HepG2 (cell line): ENCODE data around the gene FBXW12. TPM values are rescaled to one million over a fixed set of nuclear protein-coding genes. Genes with fewer than 3 reads are reported as not detected.

Experiments
- AGO2 ChIP-seq: fragments of 200-400 bp; formaldehyde crosslinking; optimal IDR thresholded peaks from 2 replicates; pipeline ENCODE3; 2017; ENCODE audit warnings: mild to moderate bottlenecking, low read depth, low read length, moderate library complexity
- CHD2 ChIP-seq: IDR thresholded peaks from 2 replicates; pipeline ENCODE4 v1.6.1; 2011; ENCODE audit warnings: low read depth, low read length, improper control_type of control experiment
- DBP ChIP-seq: sonication (generic); formaldehyde crosslinking; IDR thresholded peaks from 2 replicates; pipeline ENCODE4 v1.4.0; 2020; ENCODE audit warnings: missing genetic modification reagents; ENCODE audit errors: not compliant biosample characterization
- DRAP1 ChIP-seq: IDR thresholded peaks from 2 replicates; pipeline ENCODE4 v1.6.1; 2016; ENCODE audit warnings: missing genetic modification reagents, missing compliant biosample characterization
- EP300 ChIP-seq, 3 experiments: sonication (generic) in 1 of 3; formaldehyde crosslinking in 1 of 3; IDR thresholded peaks; 2 replicates each; pipeline versions ENCODE4 v1.5.1 to v1.6.1; 2011 to 2020; ENCODE audit warnings: low read depth in 2 of 3, low read length in 2 of 3, borderline replicate concordance in 1 of 3, improper control_type of control experiment in 1 of 3, mild to moderate bottlenecking in 1 of 3, missing genetic modification reagents in 1 of 3, moderate library complexity in 1 of 3
- KDM1A ChIP-seq: IDR thresholded peaks from 2 replicates; pipeline ENCODE4 v1.6.1; 2016; ENCODE audit warnings: missing compliant biosample characterization
- RBFOX2 ChIP-seq: fragments of 200-400 bp; formaldehyde crosslinking; IDR thresholded peaks from 2 replicates; pipeline ENCODE4 v1.6.1; 2017; ENCODE audit warnings: low read depth, mild to moderate bottlenecking, low read length
- SOX6 ChIP-seq, 2 experiments: fragments of 450-650 bp in 1 of 2; sonication (generic) in 1 of 2; formaldehyde crosslinking in 1 of 2; IDR thresholded peaks; 2 replicates each; pipeline versions ENCODE4 v1.4.0 to v1.6.1; 2017 to 2020; ENCODE audit warnings: antibody characterized with exemption in 1 of 2, mild to moderate bottlenecking in 1 of 2, missing genetic modification reagents in 1 of 2
- SRY ChIP-seq: sonication (generic); formaldehyde crosslinking; IDR thresholded peaks from 2 replicates; pipeline ENCODE4 v1.8.0; 2022; ENCODE audit warnings: mild to moderate bottlenecking, missing genetic modification reagents
- TAF1 ChIP-seq: sonication (generic); formaldehyde crosslinking; IDR thresholded peaks from 2 replicates; pipeline ENCODE4 v1.4.0; 2020; ENCODE audit warnings: missing genetic modification reagents
- TARDBP ChIP-seq: sonication (generic); formaldehyde crosslinking; IDR thresholded peaks from 2 replicates; pipeline ENCODE4 v1.8.0; 2022; ENCODE audit warnings: mild to moderate bottlenecking, missing genetic modification reagents
- TBX3 ChIP-seq: fragments of 450-650 bp; IDR thresholded peaks from 2 replicates; pipeline ENCODE4 v1.6.1; 2017; ENCODE audit warnings: antibody characterized with exemption, mild to moderate bottlenecking, inconsistent platforms, borderline replicate concordance
- XRCC5 ChIP-seq: fragments of 200-400 bp; formaldehyde crosslinking; optimal IDR thresholded peaks from 2 replicates; pipeline ENCODE3; 2017; ENCODE audit warnings: mild to moderate bottlenecking, low read length
- ZBTB10 ChIP-seq: sonication (generic); formaldehyde crosslinking; IDR thresholded peaks from 2 replicates; pipeline ENCODE4 v1.4.0; 2020; ENCODE audit warnings: missing genetic modification reagents, borderline replicate concordance
- ZNF572 ChIP-seq: sonication (generic); formaldehyde crosslinking; IDR thresholded peaks from 2 replicates; pipeline ENCODE4 v1.5.1; 2020; ENCODE audit warnings: mild to moderate bottlenecking, missing genetic modification reagents
- ZNF646 ChIP-seq: sonication (generic); formaldehyde crosslinking; IDR thresholded peaks from 2 replicates; pipeline ENCODE4 v1.9.0; 2021; ENCODE audit warnings: mild to moderate bottlenecking, missing genetic modification reagents
- ZNF784 ChIP-seq: sonication (generic); formaldehyde crosslinking; IDR thresholded peaks from 2 replicates; pipeline ENCODE4 v1.5.1; 2020; ENCODE audit warnings: missing genetic modification reagents, mild to moderate bottlenecking, borderline replicate concordance
- ZSCAN29 ChIP-seq: sonication (generic); formaldehyde crosslinking; conservative IDR thresholded peaks from 2 replicates; pipeline ENCODE4 v1.4.0; 2020; ENCODE audit warnings: mild to moderate bottlenecking, missing genetic modification reagents
- polyA plus RNA-seq, 8 experiments: library from polyadenylated mRNA; depleted of rRNA in 3 of 8; stranded (reverse) in 7 of 8; unstranded in 1 of 8; fragments of >200 nt; fragmentation: Illumina TruSeq in 4 of 8; extraction: Trizol in 4 of 8; gene quantifications; 2 replicates each; pipeline versions ENCODE4 v1.2.1 to v1.2.3, GENCODE V29; 2011 to 2016; ENCODE audit warnings: low read depth in 4 of 8, missing spikeins in 1 of 8, mixed read lengths in 1 of 8; ENCODE audit not compliant: insufficient read depth in 1 of 8
- total RNA-seq, 5 experiments: library from RNA; depleted of rRNA; stranded (reverse); fragments of >200 nt; fragmentation: Illumina TruSeq; extraction: Trizol; gene quantifications; 2 replicates each; pipeline ENCODE4 v1.2.3, GENCODE V29; 2016; ENCODE audit warnings: low read depth in 1 of 5

FBXW12 gene
- total and polyA plus RNA-seq, 2 of the 13 experiments (the other 11 are each of a cell fraction or from before 2014, with no cell fraction given): not detected

- TF ChIP-seq ZBTB10: no peak
- TF ChIP-seq AGO2: peak; percentile 93
- TF ChIP-seq DRAP1 (CRISPR knock-in tag): no peak
- no peak for TF ChIP-seq TAF1 (CRISPR knock-in tag)
- no peak for TF ChIP-seq EP300 (IDR thresholded peaks at IDR 0.05; ENCODE audit: low read depth in 2 of 2, low read length in 2 of 2)
- no peak for TF ChIP-seq EP300 (CRISPR knock-in tag; IDR thresholded peaks at IDR 0.05; ENCODE audit: borderline replicate concordance)
- 0 out of 2 replicates have a peak, but pooled peaks have one; percentile 58 for TF ChIP-seq TARDBP (CRISPR knock-in tag)
- 0 out of 2 replicates have a peak, but pooled peaks have one; percentile 44 for TF ChIP-seq ZNF646
- TF ChIP-seq TBX3: no peak
- no peak for TF ChIP-seq XRCC5
- no peak for TF ChIP-seq ZNF572 (CRISPR knock-in tag)
- no peak for TF ChIP-seq KDM1A
- TF ChIP-seq SOX6 (IDR thresholded peaks at IDR 0.05): no peak
- TF ChIP-seq SOX6 (CRISPR knock-in tag; IDR thresholded peaks at IDR 0.05): no peak
- no peak for TF ChIP-seq DBP (CRISPR knock-in tag)
- peak; percentile 82 for TF ChIP-seq RBFOX2
- TF ChIP-seq CHD2: no peak
- no peak for TF ChIP-seq ZSCAN29 (CRISPR knock-in tag)
- no peak for TF ChIP-seq ZNF784 (CRISPR knock-in tag)
- TF ChIP-seq SRY (CRISPR knock-in tag): no peak
These were observed 53.3 kb downstream of the FBXW12 start (continued) for GRCh38 chr3:48425281-48425812.
